Measurements from ENCODE around the gene ERCC8. TPM values are rescaled to one million over a fixed set of nuclear protein-coding genes. Genes with fewer than 3 reads are reported as not detected.

Gene ERCC8
- total RNA-seq, 2 experiments from 2014 or later = 7.8 to 9.1 TPM

GRCh38 chr5:60852317-60852716, 92.6 kb downstream of the ERCC8 start:
- no peaks in the 10 kb centered on the region for H3K9me3 Mint-ChIP-seq

DNA sequence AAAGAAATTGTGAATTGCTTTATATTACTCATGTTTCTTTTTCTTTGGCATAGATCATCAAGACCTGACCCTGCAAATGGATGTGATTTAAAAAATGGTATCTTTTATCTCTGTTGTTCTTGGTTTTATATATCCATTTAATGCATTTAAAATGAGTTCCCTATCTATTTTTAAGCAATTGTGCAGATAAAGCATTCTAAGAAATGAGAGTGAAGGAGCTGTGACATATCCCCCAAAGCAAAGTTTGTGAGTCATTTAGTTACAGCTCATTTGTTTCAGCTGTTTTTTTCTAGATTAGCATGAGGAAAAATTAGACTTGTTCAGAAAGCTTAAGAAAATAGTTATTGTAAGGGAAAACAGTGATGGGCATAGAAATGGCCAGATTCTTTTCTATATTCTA, 93.2 kb downstream of the ERCC8 start:
- Mint-ChIP-seq H3K9me3 (no peaks in the 10 kb centered on the region), H3K27me3 (ENCODE audit: low read depth) (peaks cover under 1% of the 10 kb centered on the region), H3K36me3 (ENCODE audit: low read depth) (no peaks in the 10 kb centered on the region), H3K27ac (no peak overlapping the region), H3K4me1 (ENCODE audit: low read depth) (no peaks in the 10 kb centered on the region), H3K4me3 (no peak overlapping the region)
- CTCF ChIA-PET = interaction anchor here (0.6 kb wide), 1 partner anchor 128 kb away, joined by 3 read pairs; no protein-coding TSS in a partner anchor
- no peak for DNase-seq
- intact Hi-C loops (cut with micrococcal nuclease) = no loop called here

More at GRCh38 chr5:60852317-60852716, 92.6 kb downstream of the ERCC8 start:
- Mint-ChIP-seq H3K4me3 (no peak overlapping the region), H3K27ac (no peak overlapping the region), H3K36me3 (ENCODE audit: low read depth) (no peaks in the 10 kb centered on the region), H3K4me1 (ENCODE audit: low read depth) (no peaks in the 10 kb centered on the region), H3K27me3 (ENCODE audit: low read depth) (no peaks in the 10 kb centered on the region)
- CTCF ChIA-PET = no interaction called here
- intact Hi-C loops (cut with micrococcal nuclease) = no loop called here
- DNase-seq = no peak

- intact Hi-C loops (cut with micrococcal nuclease) = no loop called here
- Mint-ChIP-seq H3K27me3 (ENCODE audit: low read depth) (peaks cover 39% of the 10 kb centered on the region), H3K4me3 (no peak overlapping the region), H3K27ac (no peak overlapping the region), H3K4me1 (ENCODE audit: low read depth) (peaks cover 8% of the 10 kb centered on the region), H3K9me3 (no peaks in the 10 kb centered on the region), H3K36me3 (ENCODE audit: low read depth) (no peaks in the 10 kb centered on the region)
- CTCF ChIA-PET = no interaction called here
- no peak for DNase-seq
Measured at GRCh38 chr5:60846298-60846697, 98.6 kb downstream of the ERCC8 start.

DNA sequence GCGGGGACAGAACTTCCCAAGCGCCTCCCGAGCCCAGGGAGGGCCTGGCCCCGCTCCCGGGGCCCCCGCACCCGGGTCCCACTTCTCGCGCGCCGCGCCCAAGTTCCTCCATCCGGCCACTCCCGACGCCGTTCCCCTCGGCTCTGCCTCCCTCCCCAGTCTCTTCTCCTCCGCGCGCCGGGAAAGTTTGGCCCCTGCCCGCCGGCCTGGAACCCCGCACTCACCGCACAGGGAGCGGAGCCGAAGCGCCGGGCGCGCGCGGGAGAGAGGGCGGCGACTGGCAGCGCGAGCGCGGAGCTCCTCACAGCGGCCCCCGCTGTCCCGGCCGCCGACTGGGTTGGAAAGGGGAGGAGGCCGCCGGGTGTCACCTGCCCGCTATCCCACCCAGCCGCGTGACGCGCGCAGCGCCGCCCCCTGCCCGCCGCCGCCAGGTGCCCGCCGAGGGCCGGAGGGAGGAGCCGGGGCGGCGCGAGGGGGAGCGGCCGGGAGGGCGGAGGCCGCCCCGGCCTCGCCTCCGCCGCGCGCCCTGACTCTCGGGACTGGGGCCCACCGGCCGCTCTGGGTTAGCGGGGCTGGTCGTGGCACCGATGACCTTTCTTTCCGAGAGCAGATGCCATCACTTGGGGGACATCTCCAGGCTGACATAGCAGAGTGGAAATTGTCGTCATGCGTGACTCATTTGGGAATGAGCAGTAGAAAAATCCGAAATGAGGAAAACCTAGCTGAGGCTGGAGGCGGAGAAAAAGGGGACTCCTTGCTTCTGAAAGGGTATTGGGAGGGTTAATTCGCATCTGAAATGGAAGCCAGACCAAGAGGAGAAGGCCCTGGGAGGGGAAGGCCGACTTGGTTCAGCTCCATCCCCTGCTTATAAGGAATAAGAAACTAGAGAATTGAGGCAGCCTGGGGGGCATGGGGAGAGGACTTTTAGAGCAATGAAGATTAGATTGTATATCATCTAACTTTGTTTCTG, 100.6 kb downstream of the ERCC8 start, which contains the start of gene ELOVL7:
TSS of gene ELOVL7 (minus strand) at position 334 of the 970 bp plus-strand sequence. CDS start 56,872 bp downstream, outside the sequence.
- Mint-ChIP-seq H3K4me1 (ENCODE audit: low read depth) (peaks cover 8% of the 10 kb centered on the region), H3K27me3 (ENCODE audit: low read depth) (peaks cover 43% of the 10 kb centered on the region), H3K36me3 (ENCODE audit: low read depth) (no peaks in the 10 kb centered on the region), H3K4me3 (peak within 1 kb of the TSS; percentile 79), H3K27ac (no peak within 1 kb of the TSS), H3K9me3 (no peaks in the 10 kb centered on the region)
- intact Hi-C loops (cut with micrococcal nuclease) = loop anchor here (2.0 kb wide), 2 partner anchors 143 to 167 kb away; partner anchors contain the start of gene DEPDC1B
- peak; percentile 68 for DNase-seq
- CTCF ChIA-PET = interaction anchor here (0.5 to 1.4 kb wide), 2 partner anchors 163 to 1621 kb away, joined by 3 to 4 read pairs; no protein-coding TSS in a partner anchor

- H3K4me1 Mint-ChIP-seq (ENCODE audit: low read depth) = peaks cover 8% of the 10 kb centered on the region
- peak overlapping the region; percentile 75 for H3K4me3 Mint-ChIP-seq
- no peaks in the 10 kb centered on the region for H3K36me3 Mint-ChIP-seq (ENCODE audit: low read depth)
- no peaks in the 10 kb centered on the region for H3K9me3 Mint-ChIP-seq
- DNase-seq = peak; percentile 24
- peaks cover 43% of the 10 kb centered on the region for H3K27me3 Mint-ChIP-seq (ENCODE audit: low read depth)
- no peak overlapping the region for H3K27ac Mint-ChIP-seq
- intact Hi-C loops (cut with micrococcal nuclease) = no loop called here
- CTCF ChIA-PET = interaction anchor here (1.4 kb wide), 1 partner anchor 162 kb away, joined by 4 read pairs; no protein-coding TSS in a partner anchor
Measured at GRCh38 chr5:60843386-60843935, 101.4 kb downstream of the ERCC8 start.

GRCh38 chr5:60842871-60843385, 101.9 kb downstream of the ERCC8 start:
- Mint-ChIP-seq H3K4me1 (ENCODE audit: low read depth) (peaks cover 8% of the 10 kb centered on the region), H3K9me3 (no peaks in the 10 kb centered on the region), H3K4me3 (peak overlapping the region; percentile 75), H3K27me3 (ENCODE audit: low read depth) (peaks cover 43% of the 10 kb centered on the region), H3K27ac (no peak overlapping the region), H3K36me3 (ENCODE audit: low read depth) (no peaks in the 10 kb centered on the region)
- intact Hi-C loops (cut with micrococcal nuclease) = no loop called here
- CTCF ChIA-PET = interaction anchor here (1.0 kb wide), 1 partner anchor 12 kb away, joined by 5 read pairs; no protein-coding TSS in a partner anchor
- DNase-seq = no peak

DNA sequence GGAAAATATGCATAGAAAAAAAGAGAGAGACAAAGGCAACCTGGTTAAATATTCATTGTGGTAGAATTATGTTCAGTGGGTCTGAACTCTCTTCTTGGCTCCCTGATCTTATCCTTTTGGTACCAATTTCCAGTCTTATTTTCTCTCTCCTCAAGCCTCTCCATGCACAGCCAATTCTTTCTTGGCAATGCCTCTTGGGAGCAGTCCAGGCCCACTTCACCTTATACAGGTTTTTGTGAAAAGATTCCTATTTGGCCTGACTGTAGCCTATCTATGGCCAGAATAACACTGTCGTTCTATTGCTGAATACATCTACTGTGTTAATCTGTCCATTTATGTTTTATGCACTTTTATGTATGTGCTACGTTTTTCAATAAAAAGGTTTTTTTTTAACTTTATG, 103.5 kb downstream of the ERCC8 start:
- Mint-ChIP-seq H3K36me3 (ENCODE audit: low read depth) (no peaks in the 10 kb centered on the region), H3K9me3 (no peaks in the 10 kb centered on the region), H3K27me3 (ENCODE audit: low read depth) (peaks cover 43% of the 10 kb centered on the region), H3K4me1 (ENCODE audit: low read depth) (peaks cover 8% of the 10 kb centered on the region), H3K4me3 (no peak overlapping the region), H3K27ac (no peak overlapping the region)
- CTCF ChIA-PET = no interaction called here
- no peak for DNase-seq
- intact Hi-C loops (cut with micrococcal nuclease) = no loop called here

GRCh38 chr5:60836131-60836530, 108.7 kb downstream of the ERCC8 start:
- DNase-seq = no peak
- CTCF ChIA-PET = no interaction called here
- Mint-ChIP-seq H3K27ac (no peak overlapping the region), H3K36me3 (ENCODE audit: low read depth) (no peaks in the 10 kb centered on the region), H3K4me3 (no peak overlapping the region), H3K27me3 (ENCODE audit: low read depth) (peaks cover 8% of the 10 kb centered on the region), H3K4me1 (ENCODE audit: low read depth) (no peaks in the 10 kb centered on the region), H3K9me3 (no peaks in the 10 kb centered on the region)
- intact Hi-C loops (cut with micrococcal nuclease) = no loop called here

DNA sequence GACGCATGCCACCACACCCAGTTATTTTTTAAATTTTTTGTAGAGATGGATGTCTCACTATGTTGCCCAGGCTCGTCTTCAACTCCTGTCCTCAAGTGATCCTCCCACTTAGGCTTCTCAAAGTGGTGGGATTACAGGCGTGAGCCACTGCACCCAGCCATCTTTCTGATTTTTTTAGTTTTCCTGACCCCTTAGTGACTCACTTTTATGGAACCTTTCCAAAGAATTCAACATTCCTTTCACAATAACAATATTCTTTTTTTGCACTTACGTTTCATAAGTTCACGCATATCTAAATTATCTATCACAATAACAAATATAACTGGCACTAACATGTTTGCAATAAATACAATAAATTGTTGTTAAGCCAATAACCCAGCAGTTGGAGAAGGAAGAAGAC, 109.3 kb downstream of the ERCC8 start:
- intact Hi-C loops (cut with micrococcal nuclease) = no loop called here

DNA sequence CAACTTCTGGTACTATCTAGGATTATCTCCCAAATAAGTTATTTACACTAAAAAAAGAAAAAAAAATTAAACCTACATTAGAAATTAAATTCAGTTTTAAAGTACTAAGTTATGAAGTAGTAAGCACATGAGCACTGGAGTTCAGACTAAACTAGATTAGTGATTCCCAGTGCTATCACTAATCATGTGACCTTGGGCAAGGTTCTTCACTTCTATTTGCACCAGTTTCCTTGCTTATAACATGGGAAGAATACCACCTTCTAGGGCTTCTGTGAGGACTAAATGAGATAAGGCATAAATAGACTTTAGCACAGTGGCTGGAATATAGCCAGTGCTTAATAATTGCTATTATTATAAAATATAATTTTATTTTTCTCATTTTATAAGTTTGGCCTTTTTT, 111.3 kb downstream of the ERCC8 start:
- Mint-ChIP-seq H3K27me3 (ENCODE audit: low read depth) (peaks cover 5% of the 10 kb centered on the region), H3K27ac (no peak overlapping the region), H3K4me3 (no peak overlapping the region), H3K9me3 (no peaks in the 10 kb centered on the region), H3K36me3 (ENCODE audit: low read depth) (no peaks in the 10 kb centered on the region), H3K4me1 (ENCODE audit: low read depth) (peaks cover 7% of the 10 kb centered on the region)
- CTCF ChIA-PET = interaction anchor here (0.7 kb wide), 1 partner anchor 287 kb away, joined by 3 read pairs; no protein-coding TSS in a partner anchor
- intact Hi-C loops (cut with micrococcal nuclease) = no loop called here
- no peak for DNase-seq

More for the DNA sequence above, 109.3 kb downstream of the ERCC8 start:
- CTCF ChIA-PET = interaction anchor here (0.6 kb wide), 1 partner anchor 17 kb away, joined by 3 read pairs; no protein-coding TSS in a partner anchor
- Mint-ChIP-seq H3K36me3 (ENCODE audit: low read depth) (no peaks in the 10 kb centered on the region), H3K27me3 (ENCODE audit: low read depth) (peaks cover 8% of the 10 kb centered on the region), H3K4me3 (no peak overlapping the region), H3K4me1 (ENCODE audit: low read depth) (peaks cover 2% of the 10 kb centered on the region), H3K9me3 (no peaks in the 10 kb centered on the region), H3K27ac (no peak overlapping the region)
- DNase-seq = no peak

DNA sequence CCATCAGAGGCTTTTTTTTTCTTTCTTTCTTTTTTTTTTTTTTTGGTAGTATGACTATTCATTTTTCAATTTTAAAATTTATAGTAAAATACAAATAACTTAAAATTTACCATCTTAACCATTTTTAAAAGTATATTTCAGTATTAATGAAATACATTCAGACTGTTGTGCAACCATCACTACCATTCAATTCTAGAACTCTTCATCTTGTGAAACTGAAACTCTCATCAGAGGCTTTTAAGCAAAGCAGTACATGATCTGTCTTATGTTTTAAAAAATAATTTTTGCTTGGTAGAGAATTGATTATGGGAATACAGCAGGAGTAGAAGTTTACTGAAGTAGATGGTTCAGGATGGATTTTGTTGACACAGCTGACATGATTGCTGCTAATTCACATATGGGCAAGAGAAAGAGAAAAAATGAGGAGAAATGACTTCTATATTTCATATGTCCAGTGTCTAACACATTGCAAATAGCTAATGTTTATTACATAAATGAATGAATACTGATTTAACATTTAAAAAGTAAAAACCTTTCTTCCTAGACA, 114.2 kb downstream of the ERCC8 start:
- Mint-ChIP-seq H3K4me3 (no peak overlapping the region), H3K27me3 (ENCODE audit: low read depth) (peaks cover 4% of the 10 kb centered on the region), H3K9me3 (no peaks in the 10 kb centered on the region), H3K4me1 (ENCODE audit: low read depth) (peaks cover 7% of the 10 kb centered on the region), H3K27ac (no peak overlapping the region), H3K36me3 (ENCODE audit: low read depth) (no peaks in the 10 kb centered on the region)
- DNase-seq = no peak
- intact Hi-C loops (cut with micrococcal nuclease) = no loop called here
- CTCF ChIA-PET = interaction anchor here (0.6 kb wide), 1 partner anchor 12 kb away, joined by 5 read pairs; no protein-coding TSS in a partner anchor

Data from activated naive CD4-positive, alpha-beta T cell treated with anti-CD3 and anti-CD28 coated beads for 36 hours (primary cell).